ENCODE results near the gene ARMC7. TPM values are rescaled to one million over a fixed set of nuclear protein-coding genes. Genes with fewer than 3 reads are reported as not detected.

Gene ARMC7
- total and polyA plus RNA-seq, 2 of the 13 experiments (the other 11 are each of a cell fraction or from before 2014, with no cell fraction given), result 3.9 to 4.2 TPM

- TF ChIP-seq, protein P1, sequence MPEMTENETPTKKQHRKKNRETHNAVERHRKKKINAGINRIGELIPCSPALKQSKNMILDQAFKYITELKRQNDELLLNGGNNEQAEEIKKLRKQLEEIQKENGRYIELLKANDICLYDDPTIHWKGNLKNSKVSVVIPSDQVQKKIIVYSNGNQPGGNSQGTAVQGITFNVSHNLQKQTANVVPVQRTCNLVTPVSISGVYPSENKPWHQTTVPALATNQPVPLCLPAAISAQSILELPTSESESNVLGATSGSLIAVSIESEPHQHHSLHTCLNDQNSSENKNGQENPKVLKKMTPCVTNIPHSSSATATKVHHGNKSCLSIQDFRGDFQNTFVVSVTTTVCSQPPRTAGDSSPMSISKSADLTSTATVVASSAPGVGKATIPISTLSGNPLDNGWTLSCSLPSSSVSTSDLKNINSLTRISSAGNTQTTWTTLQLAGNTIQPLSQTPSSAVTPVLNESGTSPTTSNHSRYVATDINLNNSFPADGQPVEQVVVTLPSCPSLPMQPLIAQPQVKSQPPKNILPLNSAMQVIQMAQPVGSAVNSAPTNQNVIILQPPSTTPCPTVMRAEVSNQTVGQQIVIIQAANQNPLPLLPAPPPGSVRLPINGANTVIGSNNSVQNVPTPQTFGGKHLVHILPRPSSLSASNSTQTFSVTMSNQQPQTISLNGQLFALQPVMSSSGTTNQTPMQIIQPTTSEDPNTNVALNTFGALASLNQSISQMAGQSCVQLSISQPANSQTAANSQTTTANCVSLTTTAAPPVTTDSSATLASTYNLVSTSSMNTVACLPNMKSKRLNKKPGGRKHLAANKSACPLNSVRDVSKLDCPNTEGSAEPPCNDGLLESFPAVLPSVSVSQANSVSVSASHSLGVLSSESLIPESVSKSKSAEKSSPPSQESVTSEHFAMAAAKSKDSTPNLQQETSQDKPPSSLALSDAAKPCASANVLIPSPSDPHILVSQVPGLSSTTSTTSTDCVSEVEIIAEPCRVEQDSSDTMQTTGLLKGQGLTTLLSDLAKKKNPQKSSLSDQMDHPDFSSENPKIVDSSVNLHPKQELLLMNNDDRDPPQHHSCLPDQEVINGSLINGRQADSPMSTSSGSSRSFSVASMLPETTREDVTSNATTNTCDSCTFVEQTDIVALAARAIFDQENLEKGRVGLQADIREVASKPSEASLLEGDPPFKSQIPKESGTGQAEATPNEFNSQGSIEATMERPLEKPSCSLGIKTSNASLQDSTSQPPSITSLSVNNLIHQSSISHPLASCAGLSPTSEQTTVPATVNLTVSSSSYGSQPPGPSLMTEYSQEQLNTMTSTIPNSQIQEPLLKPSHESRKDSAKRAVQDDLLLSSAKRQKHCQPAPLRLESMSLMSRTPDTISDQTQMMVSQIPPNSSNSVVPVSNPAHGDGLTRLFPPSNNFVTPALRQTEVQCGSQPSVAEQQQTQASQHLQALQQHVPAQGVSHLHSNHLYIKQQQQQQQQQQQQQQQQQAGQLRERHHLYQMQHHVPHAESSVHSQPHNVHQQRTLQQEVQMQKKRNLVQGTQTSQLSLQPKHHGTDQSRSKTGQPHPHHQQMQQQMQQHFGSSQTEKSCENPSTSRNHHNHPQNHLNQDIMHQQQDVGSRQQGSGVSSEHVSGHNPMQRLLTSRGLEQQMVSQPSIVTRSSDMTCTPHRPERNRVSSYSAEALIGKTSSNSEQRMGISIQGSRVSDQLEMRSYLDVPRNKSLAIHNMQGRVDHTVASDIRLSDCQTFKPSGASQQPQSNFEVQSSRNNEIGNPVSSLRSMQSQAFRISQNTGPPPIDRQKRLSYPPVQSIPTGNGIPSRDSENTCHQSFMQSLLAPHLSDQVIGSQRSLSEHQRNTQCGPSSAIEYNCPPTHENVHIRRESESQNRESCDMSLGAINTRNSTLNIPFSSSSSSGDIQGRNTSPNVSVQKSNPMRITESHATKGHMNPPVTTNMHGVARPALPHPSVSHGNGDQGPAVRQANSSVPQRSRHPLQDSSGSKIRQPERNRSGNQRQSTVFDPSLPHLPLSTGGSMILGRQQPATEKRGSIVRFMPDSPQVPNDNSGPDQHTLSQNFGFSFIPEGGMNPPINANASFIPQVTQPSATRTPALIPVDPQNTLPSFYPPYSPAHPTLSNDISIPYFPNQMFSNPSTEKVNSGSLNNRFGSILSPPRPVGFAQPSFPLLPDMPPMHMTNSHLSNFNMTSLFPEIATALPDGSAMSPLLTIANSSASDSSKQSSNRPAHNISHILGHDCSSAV (CRISPR knock-in tag; IDR thresholded peaks at IDR 0.05; ENCODE audit: borderline replicate concordance), result no peak
- TF ChIP-seq FIP1L1 (IDR thresholded peaks at IDR 0.05; ENCODE audit: borderline replicate concordance, insufficient read depth, low read depth, low read length) (no peak), HMG20A (CRISPR knock-in tag; IDR thresholded peaks at IDR 0.05; ENCODE audit: borderline replicate concordance) (peak; percentile 69; the same call in 1 of the 2 replicates), TRIM24 (CRISPR knock-in tag; IDR thresholded peaks at IDR 0.05) (no peak), EP300 (IDR thresholded peaks at IDR 0.05; ENCODE audit: low read depth in 2 of 2, low read length in 2 of 2) (0 out of 4 replicates have a peak, but pooled peaks of 1 of the 2 experiments have one; percentile 41), EP300 (CRISPR knock-in tag; IDR thresholded peaks at IDR 0.05; ENCODE audit: borderline replicate concordance) (peak; percentile 62; the same call in 1 of the 2 replicates), ZNF350 (CRISPR knock-in tag; IDR thresholded peaks at IDR 0.05; ENCODE audit: borderline replicate concordance, low read depth) (peak; percentile 51; the same call in 1 of the 2 replicates), ZNF850 (CRISPR knock-in tag; conservative IDR thresholded peaks at IDR 0.05) (no peak), ZNF703 (CRISPR knock-in tag; IDR thresholded peaks at IDR 0.05; ENCODE audit: borderline replicate concordance) (peak; percentile 21; the same call in 1 of the 2 replicates), GATA4 (IDR thresholded peaks at IDR 0.05; ENCODE audit: borderline replicate concordance, low read depth) (0 out of 2 replicates have a peak, but pooled peaks have one; percentile 16), ZNF335 (CRISPR knock-in tag; IDR thresholded peaks at IDR 0.05) (no peak), THYN1 (CRISPR knock-in tag; IDR thresholded peaks at IDR 0.05; ENCODE audit: borderline replicate concordance, low read depth) (no peak), AKAP8 (CRISPR knock-in tag; IDR thresholded peaks at IDR 0.05) (no peak; the same call in 1 of the 2 replicates), ZNF362 (CRISPR knock-in tag; IDR thresholded peaks at IDR 0.05; ENCODE audit: borderline replicate concordance) (no peak; the same call in 1 of the 2 replicates), ZNF619 (CRISPR knock-in tag; IDR thresholded peaks at IDR 0.05) (0 out of 2 replicates have a peak, but pooled peaks have one; percentile 39), ZNF562 (CRISPR knock-in tag; IDR thresholded peaks at IDR 0.05; ENCODE audit: borderline replicate concordance) (no peak), ZMYM2 (CRISPR knock-in tag; IDR thresholded peaks at IDR 0.05) (peak; percentile 84; the same call in 1 of the 2 replicates), ZBTB1 (CRISPR knock-in tag; IDR thresholded peaks at IDR 0.05; ENCODE audit: borderline replicate concordance) (no peak)
- TF ChIP-seq, protein P2, sequence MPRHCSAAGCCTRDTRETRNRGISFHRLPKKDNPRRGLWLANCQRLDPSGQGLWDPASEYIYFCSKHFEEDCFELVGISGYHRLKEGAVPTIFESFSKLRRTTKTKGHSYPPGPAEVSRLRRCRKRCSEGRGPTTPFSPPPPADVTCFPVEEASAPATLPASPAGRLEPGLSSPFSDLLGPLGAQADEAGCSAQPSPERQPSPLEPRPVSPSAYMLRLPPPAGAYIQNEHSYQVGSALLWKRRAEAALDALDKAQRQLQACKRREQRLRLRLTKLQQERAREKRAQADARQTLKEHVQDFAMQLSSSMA (CRISPR knock-in tag; IDR thresholded peaks at IDR 0.05), result 0 out of 2 replicates have a peak, but pooled peaks have one; percentile 15
Measured at GRCh38 chr17:75086496-75087181, 23.1 kb upstream of the ARMC7 start (continued).
